Right atrium auricular region (tissue), 2 donors: ENCODE measurements around the gene CMTM8. TPM values are rescaled to one million over a fixed set of nuclear protein-coding genes. Genes with fewer than 3 reads are reported as not detected.

Source experiments
- DNase-seq: peaks from one replicate; pipeline ENCODE4 v3.0.0-alpha.2; 2019; ENCODE audit warnings: low spot score
- H3K27ac ChIP-seq, 2 donors: fragments of 200-600 bp; sonication (generic); 1 replicate in 1 of 2; 2 replicates in 1 of 2; pipeline ENCODE4 v1.5.1; 2016 to 2019
- H3K27me3 ChIP-seq, 2 donors: fragments of 200-600 bp; sonication (generic); one replicate each; pipeline versions ENCODE4 v1.5.1 to v1.6.0; 2017 to 2019
- H3K36me3 ChIP-seq: fragments of 200-600 bp; sonication (generic); one replicate; pipeline ENCODE4 v1.5.1; 2016
- H3K4me1 ChIP-seq, 2 donors: fragments of 200-600 bp; sonication (generic); one replicate each; pipeline versions ENCODE4 v1.5.1 to v1.6.0; 2017 to 2019
- H3K4me3 ChIP-seq, 2 donors: fragments of 200-600 bp; sonication (generic); 1 replicate in 1 of 2; 2 replicates in 1 of 2; pipeline ENCODE4 v1.5.1; 2017 to 2019; ENCODE audit warnings: mild to moderate bottlenecking in 1 of 2, moderate library complexity in 1 of 2
- H3K9me3 ChIP-seq, 2 donors: fragments of 200-600 bp; sonication (generic); one replicate each; pipeline ENCODE4 v1.5.1; 2019
- total RNA-seq, 2 donors: library from RNA; depleted of rRNA; stranded (reverse); fragments of >200 nt; gene quantifications; one replicate each; pipeline ENCODE4 v1.1.0, GENCODE V29; 2016
- TF ChIP-seq, protein P1 (sequence below), 2 donors: fragments of 200-600 bp; sonication (generic); IDR thresholded peaks; one replicate each; pipeline ENCODE4 v1.5.1; 2019; ENCODE audit warnings: antibody characterized with exemption in 2 of 2

CMTM8 gene
- total RNA-seq, 2 donors from 2014 or later = 3.1 to 7.1 TPM

- no peak for DNase-seq
- no peak overlapping the region for H3K27ac ChIP-seq
- H3K27me3 ChIP-seq = no peaks in the 10 kb centered on the region
- H3K4me1 ChIP-seq = no peaks in the 10 kb centered on the region
- TF ChIP-seq, protein P1, sequence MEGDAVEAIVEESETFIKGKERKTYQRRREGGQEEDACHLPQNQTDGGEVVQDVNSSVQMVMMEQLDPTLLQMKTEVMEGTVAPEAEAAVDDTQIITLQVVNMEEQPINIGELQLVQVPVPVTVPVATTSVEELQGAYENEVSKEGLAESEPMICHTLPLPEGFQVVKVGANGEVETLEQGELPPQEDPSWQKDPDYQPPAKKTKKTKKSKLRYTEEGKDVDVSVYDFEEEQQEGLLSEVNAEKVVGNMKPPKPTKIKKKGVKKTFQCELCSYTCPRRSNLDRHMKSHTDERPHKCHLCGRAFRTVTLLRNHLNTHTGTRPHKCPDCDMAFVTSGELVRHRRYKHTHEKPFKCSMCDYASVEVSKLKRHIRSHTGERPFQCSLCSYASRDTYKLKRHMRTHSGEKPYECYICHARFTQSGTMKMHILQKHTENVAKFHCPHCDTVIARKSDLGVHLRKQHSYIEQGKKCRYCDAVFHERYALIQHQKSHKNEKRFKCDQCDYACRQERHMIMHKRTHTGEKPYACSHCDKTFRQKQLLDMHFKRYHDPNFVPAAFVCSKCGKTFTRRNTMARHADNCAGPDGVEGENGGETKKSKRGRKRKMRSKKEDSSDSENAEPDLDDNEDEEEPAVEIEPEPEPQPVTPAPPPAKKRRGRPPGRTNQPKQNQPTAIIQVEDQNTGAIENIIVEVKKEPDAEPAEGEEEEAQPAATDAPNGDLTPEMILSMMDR (IDR thresholded peaks at IDR 0.05) = no peak
- no peaks in the 10 kb centered on the region for H3K36me3 ChIP-seq
- no peak overlapping the region for H3K4me3 ChIP-seq
- peaks cover 0 to 9% of the 10 kb centered on the region in 2 donors for H3K9me3 ChIP-seq
These were observed 18.6 kb downstream of the CMTM8 start for GRCh38 chr3:32257042-32257441.

GRCh38 chr3:32257641-32258438 is 19.4 kb downstream of the CMTM8 start:
- Histone ChIP-seq H3K4me1 (no peaks in the 10 kb centered on the region), H3K4me3 (no peak overlapping the region), H3K27me3 (no peaks in the 10 kb centered on the region), H3K27ac (no peak overlapping the region), H3K36me3 (no peaks in the 10 kb centered on the region), H3K9me3 (peaks cover 0 to 9% of the 10 kb centered on the region in 2 donors)
- TF ChIP-seq, protein P1 (IDR thresholded peaks at IDR 0.05) = no peak
- DNase-seq = no peak

DNA sequence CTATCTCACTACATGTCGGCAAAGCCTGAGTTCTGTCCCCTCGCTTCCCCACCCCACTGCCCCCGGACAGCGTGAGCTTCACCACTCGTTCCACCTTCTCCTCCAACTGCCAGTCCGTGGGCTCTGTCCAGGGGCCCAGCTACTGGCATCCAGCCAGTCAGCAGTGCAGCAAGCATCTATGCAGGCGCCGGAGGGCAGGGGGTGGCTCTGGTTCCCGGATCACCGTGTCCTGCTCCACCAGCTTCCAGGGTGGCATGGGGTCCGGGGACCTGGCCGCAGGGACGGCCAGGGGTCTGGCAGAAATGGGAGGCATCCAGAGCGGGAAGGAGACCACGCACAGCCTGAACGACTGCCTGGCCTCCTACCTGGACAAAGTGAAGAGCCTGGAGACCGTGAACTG is 20.4 kb downstream of the CMTM8 start:
- Histone ChIP-seq H3K36me3 (no peaks in the 10 kb centered on the region), H3K27me3 (no peaks in the 10 kb centered on the region), H3K4me1 (no peaks in the 10 kb centered on the region), H3K4me3 (no peak overlapping the region), H3K9me3 (peaks cover 0 to 9% of the 10 kb centered on the region in 2 donors), H3K27ac (no peak overlapping the region)
- DNase-seq = no peak
- TF ChIP-seq, protein P1 (IDR thresholded peaks at IDR 0.05) = no peak

DNA sequence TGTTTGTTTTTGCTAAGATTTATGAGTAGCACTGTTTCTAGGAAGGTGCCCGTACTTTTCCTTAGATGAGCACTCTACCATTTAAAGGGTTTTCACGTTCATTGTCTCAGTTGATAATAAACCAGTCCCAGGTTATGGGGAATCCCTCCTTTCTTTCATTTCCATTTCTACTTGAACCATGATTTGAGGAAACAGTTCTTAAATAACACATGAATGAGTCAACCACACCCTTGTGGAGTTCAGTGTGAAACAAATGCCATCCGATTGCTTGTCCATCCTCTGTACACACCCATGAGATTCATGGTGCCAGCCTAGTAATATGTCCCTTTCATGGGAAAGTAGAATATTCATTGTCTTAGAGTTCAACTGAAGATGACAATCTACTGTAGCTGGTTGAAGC is 23.1 kb downstream of the CMTM8 start:
- TF ChIP-seq, protein P1 (IDR thresholded peaks at IDR 0.05) = no peak
- DNase-seq = no peak
- Histone ChIP-seq H3K27ac (no peak overlapping the region), H3K9me3 (no peaks in the 10 kb centered on the region), H3K4me3 (no peak overlapping the region), H3K4me1 (no peaks in the 10 kb centered on the region), H3K36me3 (no peaks in the 10 kb centered on the region), H3K27me3 (no peaks in the 10 kb centered on the region)

DNA sequence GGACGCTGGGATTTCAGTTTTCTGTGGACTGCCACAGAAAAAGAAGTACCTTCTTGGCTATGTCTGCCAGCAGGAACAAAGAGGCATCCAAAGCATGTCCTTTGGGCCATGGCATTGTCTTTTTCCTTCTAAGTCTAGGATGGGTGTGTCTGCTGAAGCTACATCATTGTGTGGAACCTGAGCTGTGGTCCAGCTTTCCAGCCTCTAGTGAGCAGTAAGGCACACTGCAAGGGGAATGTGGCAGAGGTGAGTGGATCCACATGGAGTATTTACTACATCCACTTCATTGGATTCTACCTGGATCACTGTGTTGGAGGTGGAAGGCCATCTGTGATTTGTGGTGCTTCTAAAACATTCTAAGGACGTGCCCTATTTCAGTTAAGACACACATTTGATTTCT is 23.7 kb downstream of the CMTM8 start:
- Histone ChIP-seq H3K27me3 (no peaks in the 10 kb centered on the region), H3K27ac (no peak overlapping the region), H3K4me3 (no peak overlapping the region), H3K4me1 (no peaks in the 10 kb centered on the region), H3K36me3 (no peaks in the 10 kb centered on the region), H3K9me3 (no peaks in the 10 kb centered on the region)
- TF ChIP-seq, protein P1 (IDR thresholded peaks at IDR 0.05) = no peak
- no peak for DNase-seq

DNA sequence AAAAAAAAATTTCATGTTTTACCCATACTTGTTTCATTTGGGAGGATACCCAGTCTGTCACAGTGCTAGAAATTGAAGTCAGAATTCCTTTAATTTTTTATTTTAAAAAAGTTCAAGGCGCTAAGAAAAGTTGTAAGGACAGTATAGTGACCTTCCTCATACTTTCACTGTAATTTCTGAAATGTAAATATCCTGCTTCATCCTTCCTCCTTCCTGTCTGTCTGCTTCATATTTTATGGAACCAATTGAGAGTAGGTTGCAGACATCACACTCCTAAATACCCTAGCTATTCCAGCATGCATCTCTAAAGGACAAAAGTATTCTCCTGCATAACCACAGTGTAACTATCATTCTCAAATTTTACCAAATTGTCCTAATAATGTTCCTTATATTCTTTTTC is 35.8 kb downstream of the CMTM8 start:
- H3K27me3 ChIP-seq = no peaks in the 10 kb centered on the region
- peaks cover 0 to 5% of the 10 kb centered on the region in 2 donors for H3K4me1 ChIP-seq
- DNase-seq = no peak
- no peak overlapping the region for H3K4me3 ChIP-seq
- H3K36me3 ChIP-seq = no peaks in the 10 kb centered on the region
- no peak overlapping the region for H3K27ac ChIP-seq
- no peaks in the 10 kb centered on the region for H3K9me3 ChIP-seq
- TF ChIP-seq, protein P1 (IDR thresholded peaks at IDR 0.05) = no peak
